Breast epithelium (tissue), 4 donors: ENCODE measurements around the gene SCART1. TPM values are rescaled to one million over a fixed set of nuclear protein-coding genes. Genes with fewer than 3 reads are reported as not detected.
"Not testable (repeated sequence)": the region's sequence is repeated elsewhere in the genome, so short reads cannot be mapped to it uniquely, and the experiment has no call there.

ENCODE experiments used
- DNase-seq, 2 donors: peaks; one replicate each; pipeline ENCODE4 v3.0.0-alpha.2; 2019; ENCODE audit warnings: low spot score in 2 of 2
- H3K27ac ChIP-seq, 2 donors: fragments of 200-600 bp; sonication (generic) in 1 of 2; one replicate each; pipeline ENCODE4 v1.5.1; 2016 to 2019; ENCODE audit warnings: mild to moderate bottlenecking in 1 of 2
- H3K27me3 ChIP-seq, 2 donors: fragments of 200-600 bp; sonication (generic) in 1 of 2; one replicate each; pipeline versions ENCODE4 v1.5.1 to v1.6.0; 2017 to 2019; ENCODE audit warnings: control low read depth in 1 of 2, mild to moderate bottlenecking in 1 of 2
- H3K36me3 ChIP-seq: fragments of 200-600 bp; one replicate; pipeline ENCODE4 v1.5.1; 2019
- H3K4me1 ChIP-seq, 2 donors: fragments of 200-600 bp; sonication (generic); one replicate each; pipeline ENCODE4 v1.5.1; 2016 to 2019; ENCODE audit warnings: control low read depth in 1 of 2
- H3K4me3 ChIP-seq, 3 donors: fragments of 200-600 bp; sonication (generic); 1 replicate in 2 of 3; 2 replicates in 1 of 3; pipeline ENCODE4 v1.5.1; 2016 to 2019; ENCODE audit warnings: mild to moderate bottlenecking in 3 of 3, moderate library complexity in 2 of 3
- H3K9me3 ChIP-seq, 2 donors: fragments of 200-600 bp; sonication (generic) in 1 of 2; one replicate each; pipeline ENCODE4 v1.5.1; 2016 to 2019; ENCODE audit warnings: control low read depth in 1 of 2
- CTCF ChIP-seq, 3 donors: fragments of 450-650 bp; IDR thresholded peaks; one replicate each; pipeline ENCODE4 v1.5.1; 2016 to 2017; ENCODE audit warnings: antibody characterized with exemption in 3 of 3, mild to moderate bottlenecking in 3 of 3, moderate library complexity in 3 of 3
- POLR2A ChIP-seq: fragments of 450-650 bp; IDR thresholded peaks from one replicate; pipeline ENCODE4 v1.6.1; 2016; ENCODE audit warnings: antibody characterized with exemption, mild to moderate bottlenecking, moderate library complexity
- POLR2AphosphoS5 ChIP-seq, 3 donors: sonication (generic); formaldehyde crosslinking; IDR thresholded peaks; one replicate each; pipeline ENCODE4 v1.6.1; 2017; ENCODE audit warnings: antibody characterized with exemption in 3 of 3
- intact Hi-C: fragments of 100-400 bp; cut with DNase I; formaldehyde crosslinking; loops from one replicate; pipeline ENCODE4 v1.15.1; 2023; ENCODE audit warnings: low total_unique reads
- total RNA-seq, 3 donors: library from RNA; depleted of rRNA; stranded (reverse); fragments of >200 nt; gene quantifications; one replicate each; pipeline ENCODE4 v1.1.0, GENCODE V29; 2016

Gene SCART1
- total RNA-seq, 3 donors from 2014 or later = 1.4 to 3.7 (median 2.9) TPM

- intact Hi-C loops = no loop called here
- peak; percentile 9 to 47 for DNase-seq
- no peak for TF ChIP-seq POLR2A
- TF ChIP-seq POLR2AphosphoS5 (IDR thresholded peaks at IDR 0.05) = no peak
- TF ChIP-seq CTCF (IDR thresholded peaks at IDR 0.05) = no peak
Measured at GRCh38 chr10:133439517-133440461, 14.0 kb upstream of the SCART1 start.

DNA sequence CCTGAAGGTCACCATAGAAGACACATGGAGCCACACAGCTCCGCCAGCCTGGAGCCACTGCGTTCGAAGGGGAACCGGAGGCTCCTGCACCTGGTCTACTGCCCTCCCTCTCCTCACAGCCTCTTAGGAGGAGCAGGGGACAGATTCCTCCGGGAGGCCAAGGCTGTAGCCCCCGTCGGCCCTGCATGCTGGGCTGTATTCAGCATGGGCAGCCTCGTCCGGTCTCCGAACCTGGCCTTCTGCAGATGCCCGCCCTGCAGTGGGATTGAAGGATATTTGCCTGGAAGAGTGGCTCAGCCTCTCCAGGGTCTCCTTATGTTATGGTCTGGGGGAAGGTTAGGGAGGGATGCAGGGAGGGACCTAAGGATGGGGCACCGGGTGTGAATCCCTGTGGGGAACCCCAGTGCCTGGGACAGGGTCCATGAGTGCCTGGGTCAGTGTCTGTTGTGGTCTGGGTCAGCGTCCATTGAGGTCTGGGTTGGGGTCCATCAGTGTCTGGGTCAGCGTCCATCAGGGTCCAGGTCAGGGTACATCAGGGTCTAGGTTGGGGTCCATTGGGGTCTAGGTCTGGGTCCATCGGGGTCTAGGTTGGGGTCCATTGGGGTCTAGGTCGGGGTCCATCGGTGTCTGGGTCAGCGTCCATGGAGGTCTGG, 13.0 kb upstream of the SCART1 start:
- intact Hi-C loops = no loop called here
- no peaks in the 10 kb centered on the region for H3K4me1 ChIP-seq
- no peak overlapping the region for H3K27ac ChIP-seq
- DNase-seq = peak in 1 of 2 donors; percentile 11
- no peaks in the 10 kb centered on the region for H3K36me3 ChIP-seq
- H3K9me3 ChIP-seq = peaks cover 4 to 12% of the 10 kb centered on the region in 2 donors
- TF ChIP-seq POLR2AphosphoS5 (IDR thresholded peaks at IDR 0.05) (no peak), CTCF (IDR thresholded peaks at IDR 0.05) (no peak), POLR2A (no peak)
- H3K4me3 ChIP-seq = no peak overlapping the region
- no peaks in the 10 kb centered on the region for H3K27me3 ChIP-seq

More at GRCh38 chr10:133439517-133440461, 14.0 kb upstream of the SCART1 start:
- Histone ChIP-seq H3K27ac (no peak overlapping the region), H3K36me3 (no peaks in the 10 kb centered on the region), H3K4me3 (no peak overlapping the region), H3K27me3 (no peaks in the 10 kb centered on the region), H3K4me1 (no peaks in the 10 kb centered on the region), H3K9me3 (peaks cover 0 to 3% of the 10 kb centered on the region in 2 donors)

- H3K4me1 ChIP-seq, intact Hi-C loops, H3K36me3 ChIP-seq, H3K4me3 ChIP-seq, H3K27ac ChIP-seq, H3K27me3 ChIP-seq: not testable (repeated sequence)
- DNase-seq = peak in 1 of 2 donors; percentile 44
- peaks cover 10 to 18% of the 10 kb centered on the region in 2 donors for H3K9me3 ChIP-seq
Measured at GRCh38 chr10:133441356-133441755, 12.4 kb upstream of the SCART1 start.

- H3K9me3 ChIP-seq = peaks cover 14 to 22% of the 10 kb centered on the region in 2 donors
- H3K36me3 ChIP-seq = no peaks in the 10 kb centered on the region
- no peaks in the 10 kb centered on the region for H3K4me1 ChIP-seq
- no peaks in the 10 kb centered on the region for H3K27me3 ChIP-seq
- TF ChIP-seq POLR2A = no peak
- TF ChIP-seq POLR2AphosphoS5 (IDR thresholded peaks at IDR 0.05) = no peak
- no peak for TF ChIP-seq CTCF (IDR thresholded peaks at IDR 0.05)
- peak; percentile 4 to 19 for DNase-seq
- no peak overlapping the region for H3K27ac ChIP-seq
- H3K4me3 ChIP-seq = no peak overlapping the region
- intact Hi-C loops = no loop called here
Measured at GRCh38 chr10:133441780-133442179, 12.0 kb upstream of the SCART1 start.

DNA sequence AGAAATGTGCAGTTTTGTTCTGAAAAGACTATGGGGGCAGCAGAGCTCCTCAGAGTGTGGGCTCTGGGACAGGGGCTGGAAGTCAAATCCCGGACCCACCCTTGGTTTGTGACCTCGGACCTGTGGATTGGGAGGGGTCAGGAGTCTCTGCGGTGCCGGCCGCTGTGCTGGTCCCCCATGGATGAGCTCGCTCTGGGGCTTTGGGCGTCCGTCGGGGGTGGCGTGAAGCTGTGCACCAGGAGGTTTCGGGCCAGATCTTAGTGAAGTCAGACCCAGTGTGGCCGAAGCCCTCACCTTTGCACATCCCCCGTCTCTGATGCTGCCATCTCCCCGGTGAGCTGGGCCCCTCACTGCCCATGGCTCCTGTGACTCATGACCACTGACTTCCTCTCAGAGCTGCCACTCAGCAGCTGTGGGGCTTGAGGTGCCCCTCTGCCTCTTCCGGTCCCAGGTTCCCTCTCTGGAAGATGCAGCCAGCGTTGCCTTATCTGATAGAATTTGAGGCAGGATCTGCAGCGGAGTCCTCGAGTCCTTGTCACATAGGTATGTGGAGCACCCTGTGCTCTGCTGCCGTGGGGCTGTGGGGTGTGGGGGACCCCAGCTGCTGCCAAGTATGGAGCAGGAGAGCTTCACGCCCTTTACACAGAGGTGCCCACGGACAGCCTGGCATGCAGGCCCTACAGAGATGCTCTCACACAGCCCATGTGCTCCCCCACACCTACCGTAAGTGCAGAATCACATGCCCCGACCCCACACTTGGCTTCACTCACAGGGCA, 11.4 kb upstream of the SCART1 start:
- Histone ChIP-seq H3K4me3 (no peak overlapping the region), H3K36me3 (no peaks in the 10 kb centered on the region), H3K27me3 (no peaks in the 10 kb centered on the region), H3K27ac (no peak overlapping the region), H3K9me3 (peaks cover 20 to 28% of the 10 kb centered on the region in 2 donors), H3K4me1 (no peaks in the 10 kb centered on the region)
- DNase-seq = peak; percentile 9 to 48
- intact Hi-C loops = no loop called here
- TF ChIP-seq POLR2AphosphoS5 (IDR thresholded peaks at IDR 0.05) (no peak), POLR2A (no peak), CTCF (IDR thresholded peaks at IDR 0.05) (no peak)
